ENCODE measurements around the gene KRTAP13-2.

KRTAP13-2 gene, protein sequence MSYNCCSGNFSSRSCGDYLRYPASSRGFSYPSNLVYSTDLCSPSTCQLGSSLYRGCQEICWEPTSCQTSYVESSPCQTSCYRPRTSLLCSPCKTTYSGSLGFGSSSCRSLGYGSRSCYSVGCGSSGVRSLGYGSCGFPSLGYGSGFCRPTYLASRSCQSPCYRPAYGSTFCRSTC

DNA sequence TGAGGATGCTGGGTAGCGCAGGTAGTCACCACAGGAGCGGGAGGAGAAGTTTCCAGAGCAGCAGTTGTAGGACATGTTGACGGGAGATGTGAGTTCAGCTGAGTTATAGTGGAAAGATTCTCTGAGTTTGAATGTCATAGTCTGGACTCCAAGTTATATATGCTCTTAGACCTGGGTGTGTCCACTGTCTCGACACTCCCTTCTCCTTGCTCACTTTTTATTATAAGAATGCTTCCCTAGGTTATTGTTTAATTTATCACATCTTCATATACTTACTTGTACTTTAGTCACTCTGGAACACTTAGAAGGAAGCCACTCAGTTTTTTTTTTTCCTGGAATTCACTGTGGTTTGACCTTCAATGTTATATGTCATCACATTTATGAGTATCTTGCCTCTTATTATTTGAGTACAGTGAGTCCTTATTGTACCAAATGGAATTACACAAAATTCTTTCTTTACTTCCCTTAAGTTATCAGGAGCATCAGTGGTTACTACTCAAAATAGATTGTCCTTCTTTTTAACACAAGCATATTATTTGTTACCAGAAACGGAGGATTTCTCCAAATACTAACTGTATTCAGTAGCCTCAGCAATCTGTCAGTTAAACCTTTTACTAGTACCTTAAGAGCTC, at the start of gene KRTAP13-2:
Gene KRTAP13-2 (minus strand): TSS at position 133 of the 632 bp plus-strand sequence. CDS start 58 bp downstream, at position 75.
- no peak for FAIRE-seq

- FAIRE-seq = no peak
Observed at GRCh38 chr21:30415993-30416392, 43.9 kb upstream of the KRTAP13-2 start.

DNA sequence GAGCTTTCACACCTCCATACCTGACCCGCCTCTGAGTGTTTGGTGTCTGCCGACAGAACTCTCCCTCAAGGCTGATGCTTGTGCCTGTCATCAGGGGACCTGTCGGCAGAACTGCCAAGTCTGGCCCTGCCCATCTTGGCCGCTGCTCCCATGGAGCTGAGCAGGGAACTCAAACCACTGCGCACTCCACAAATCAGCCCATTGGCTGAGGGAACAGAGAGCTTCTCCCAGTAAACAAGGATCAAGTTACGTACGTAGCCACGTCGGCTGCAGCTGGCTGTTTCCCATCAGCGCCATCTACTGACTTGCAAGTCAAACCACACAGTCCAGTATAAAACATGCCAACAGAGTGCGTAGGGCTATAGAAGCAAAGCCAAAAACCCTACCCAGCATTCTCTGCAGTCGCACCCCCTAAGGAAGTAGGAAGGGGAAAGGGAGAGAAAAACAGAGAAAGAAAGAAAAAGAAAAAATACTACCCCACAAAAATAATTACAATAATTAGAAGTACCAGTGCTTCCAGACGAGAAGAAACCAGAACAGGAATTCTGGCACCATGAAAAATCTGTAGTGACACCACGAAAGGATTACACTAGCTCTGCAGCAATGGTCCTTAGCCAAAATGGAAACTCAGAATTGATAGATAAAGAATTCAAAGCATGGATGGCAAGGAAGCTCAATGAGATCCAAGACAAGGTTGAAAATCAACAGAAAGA, 36.9 kb upstream of the KRTAP13-2 start:
- no peak for FAIRE-seq

- no peak for FAIRE-seq
Observed at GRCh38 chr21:30395731-30396130, 23.7 kb upstream of the KRTAP13-2 start, which contains the start of gene KRTAP13-1. Gene KRTAP13-1, plus strand, starts transcription at chr21:30396031. Its CDS starts 56 bp downstream, at chr21:30396087.

- no peak for FAIRE-seq
Observed at GRCh38 chr21:30391492-30392025, 19.5 kb upstream of the KRTAP13-2 start.

GRCh38 chr21:30382201-30382600, 10.1 kb upstream of the KRTAP13-2 start:
- no peak for FAIRE-seq

DNA sequence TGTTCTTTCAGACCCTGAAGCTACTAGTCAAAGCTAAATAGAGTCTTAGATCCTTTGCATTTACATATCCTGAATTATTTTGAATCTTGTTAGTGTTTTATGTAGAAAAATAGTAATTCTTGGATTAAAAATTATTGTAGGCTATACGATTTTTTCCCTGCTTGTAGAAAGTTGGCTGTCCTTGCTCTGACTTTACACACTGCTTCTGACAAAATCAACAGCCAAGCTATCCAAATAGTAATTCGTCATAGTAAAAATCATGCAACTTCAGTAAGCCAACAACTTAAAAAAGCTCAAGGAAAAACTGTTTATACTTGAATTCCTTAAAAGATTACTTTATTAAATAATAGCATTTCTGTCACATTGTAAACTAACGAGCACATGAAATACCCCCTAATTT, 16.2 kb downstream of the KRTAP13-2 start:
- FAIRE-seq = no peak

GRCh38 chr21:30354308-30355005, 17.6 kb downstream of the KRTAP13-2 start:
- no peak for FAIRE-seq

- FAIRE-seq = no peak
Observed at GRCh38 chr21:30351534-30351933, 20.5 kb downstream of the KRTAP13-2 start.

- FAIRE-seq = no peak
Observed at GRCh38 chr21:30349572-30349971, 22.5 kb downstream of the KRTAP13-2 start.

DNA sequence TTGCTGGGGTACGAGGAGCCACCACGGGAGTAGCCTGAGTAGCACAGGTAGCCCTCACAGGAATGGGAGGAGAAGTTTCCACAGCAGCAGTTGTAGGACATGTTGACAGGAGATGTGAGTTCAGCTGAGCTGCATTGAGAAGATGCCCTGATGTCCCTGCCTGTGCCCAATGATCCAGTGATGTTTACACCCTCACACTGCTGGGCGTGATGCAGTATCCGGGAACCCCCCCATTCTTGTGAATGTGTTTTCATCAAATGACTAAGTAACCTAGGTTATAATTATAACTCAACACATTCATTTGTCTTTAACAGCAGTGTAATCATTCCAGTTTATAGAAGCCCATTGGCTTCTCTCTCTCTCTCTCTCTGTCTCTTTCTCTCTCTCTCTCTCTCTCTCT, 23.6 kb downstream of the KRTAP13-2 start, which contains the start of gene KRTAP23-1:
Gene KRTAP23-1 (minus strand): TSS at position 101 of the 400 bp plus-strand sequence. CDS start 0 bp downstream, at position 101.
- no peak for FAIRE-seq

DNA sequence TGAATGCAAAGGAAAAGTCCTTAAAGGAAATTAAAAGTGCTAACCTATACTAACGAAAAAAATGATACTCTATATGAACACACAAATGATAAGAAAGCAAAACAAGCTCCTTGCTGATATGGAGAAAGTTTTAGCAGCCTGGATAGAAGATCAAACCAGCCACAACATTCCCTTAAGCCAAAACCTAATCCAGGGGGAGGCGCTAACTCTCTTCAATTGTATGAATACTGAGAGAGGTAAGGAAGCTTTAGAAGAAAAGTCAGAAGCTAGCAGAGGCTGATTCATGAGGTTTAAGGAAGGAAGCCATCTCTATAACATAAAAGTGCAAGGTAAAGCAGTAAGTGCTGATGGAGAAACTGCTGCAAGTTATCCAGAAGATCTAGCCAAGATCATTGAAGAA, 27.1 kb downstream of the KRTAP13-2 start:
- FAIRE-seq = no peak

DNA sequence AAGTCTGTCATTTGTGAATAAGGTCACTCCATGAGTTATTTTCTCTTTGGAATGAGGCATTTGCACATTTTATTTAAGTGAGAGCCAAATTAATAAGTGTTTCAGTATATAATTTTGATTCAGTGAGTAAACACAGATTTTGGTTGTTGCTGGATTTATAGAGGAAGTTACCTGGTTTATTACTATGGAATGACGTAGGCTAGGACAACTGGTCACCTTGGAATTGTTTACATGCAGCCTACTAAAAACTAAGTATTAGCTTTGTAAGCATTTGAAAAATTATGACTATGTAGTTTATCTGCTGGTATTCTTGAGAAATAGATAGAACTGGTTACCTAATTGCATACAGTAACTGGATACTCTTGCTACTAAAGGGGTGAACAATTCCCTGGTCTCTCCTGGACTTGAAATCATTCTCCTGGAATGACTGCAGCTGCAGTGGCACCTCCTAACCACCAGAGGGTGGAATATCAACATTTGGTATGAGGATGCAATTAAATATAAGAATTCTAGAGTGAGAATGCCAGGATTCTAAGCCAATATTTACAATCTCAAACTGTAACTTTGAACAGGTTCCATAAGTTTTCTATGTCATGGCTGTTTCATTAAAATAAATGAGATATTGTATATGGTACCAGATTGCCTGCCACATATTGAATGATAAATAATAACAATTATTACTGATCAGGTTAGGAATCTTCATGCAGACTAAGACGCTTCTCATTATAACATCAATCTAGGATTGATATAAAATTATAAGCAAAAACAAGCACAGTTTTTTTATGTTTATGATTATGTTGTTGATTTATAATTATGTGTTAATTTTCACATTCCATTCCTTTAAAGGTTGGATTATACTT, 31.1 kb downstream of the KRTAP13-2 start:
- FAIRE-seq = no peak

DNA sequence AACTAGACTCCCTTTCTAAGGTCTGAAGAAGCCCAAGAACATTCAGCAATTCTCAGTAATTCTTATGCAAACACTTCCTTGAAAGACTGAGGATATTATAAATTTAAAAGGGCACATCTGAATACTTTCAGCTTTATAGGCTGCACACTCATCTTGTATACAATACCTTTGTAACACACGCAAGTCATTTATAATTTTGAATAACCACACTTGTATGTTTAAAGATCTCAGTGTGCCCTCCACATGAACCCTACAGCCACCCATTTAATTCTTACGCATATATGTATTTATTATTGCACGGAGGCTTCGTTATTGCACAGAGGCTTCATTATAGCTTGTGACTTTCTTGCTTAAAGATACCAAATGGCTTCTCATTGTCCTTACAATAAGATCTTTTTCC, 33.4 kb downstream of the KRTAP13-2 start:
- FAIRE-seq = no peak

DNA sequence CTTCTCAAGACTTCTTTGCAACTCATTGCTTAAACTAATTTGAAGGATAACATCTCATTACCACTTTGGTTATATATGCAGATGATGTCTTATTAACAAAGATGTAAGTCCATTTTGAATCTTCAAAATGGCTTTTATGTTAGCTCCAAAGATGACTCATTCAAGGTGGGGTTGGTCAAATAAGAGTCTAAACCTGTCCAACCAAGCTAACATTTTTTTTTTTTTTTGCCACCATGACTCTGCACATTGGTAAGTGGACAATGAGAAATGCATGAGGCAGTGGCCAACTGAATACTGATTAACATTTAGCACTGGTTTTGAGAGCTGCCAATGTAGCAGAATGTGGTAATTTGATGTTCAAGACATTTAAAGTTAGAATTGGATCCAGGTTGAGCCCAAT, 34.3 kb downstream of the KRTAP13-2 start:
- no peak for FAIRE-seq

- no peak for FAIRE-seq
Observed at GRCh38 chr21:30337276-30337744, 34.8 kb downstream of the KRTAP13-2 start, which contains the start of gene KRTAP27-1. Gene KRTAP27-1, minus strand, starts transcription at chr21:30337694. Its CDS starts 26 bp downstream, at chr21:30337668.

DNA sequence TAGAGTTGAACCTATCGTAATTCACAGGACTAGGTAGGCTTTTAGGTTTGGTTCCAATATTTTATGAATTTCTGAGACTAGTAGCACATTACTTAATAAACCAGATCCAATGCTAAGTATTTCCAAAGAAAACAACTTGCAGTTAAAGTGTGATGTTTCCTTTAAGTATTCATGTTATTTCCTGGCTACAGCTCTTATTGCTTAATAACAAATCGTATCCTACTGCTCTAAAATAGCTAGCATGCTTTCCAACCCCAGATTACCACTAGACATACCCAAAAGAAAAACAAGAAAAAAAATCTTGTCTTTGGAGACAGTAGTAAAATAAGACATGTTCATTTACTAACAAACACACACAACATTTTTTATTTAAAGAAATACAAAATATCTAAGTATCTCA, 35.5 kb downstream of the KRTAP13-2 start:
- no peak for FAIRE-seq

DNA sequence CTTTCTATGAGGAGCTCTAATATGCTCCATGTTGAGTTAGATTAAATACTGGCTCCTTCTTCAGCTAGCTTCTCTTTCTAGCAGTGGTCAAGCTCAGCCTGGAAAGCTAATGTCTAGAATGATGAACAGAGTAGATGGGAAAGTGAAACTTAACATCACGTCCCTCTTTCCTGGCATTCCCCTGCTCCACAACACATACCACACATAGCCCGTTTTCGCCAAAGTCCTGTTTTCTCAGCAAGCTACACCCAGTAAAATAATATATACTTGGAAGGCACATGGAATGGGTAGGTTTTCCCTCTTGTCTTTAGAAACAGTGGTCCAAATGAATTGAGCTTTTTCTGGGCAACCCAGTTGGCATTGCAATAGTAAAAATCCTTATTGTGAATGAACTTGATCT, 38.3 kb downstream of the KRTAP13-2 start:
- FAIRE-seq = no peak

GRCh38 chr21:30332681-30333080, 39.4 kb downstream of the KRTAP13-2 start:
- FAIRE-seq = no peak

DNA sequence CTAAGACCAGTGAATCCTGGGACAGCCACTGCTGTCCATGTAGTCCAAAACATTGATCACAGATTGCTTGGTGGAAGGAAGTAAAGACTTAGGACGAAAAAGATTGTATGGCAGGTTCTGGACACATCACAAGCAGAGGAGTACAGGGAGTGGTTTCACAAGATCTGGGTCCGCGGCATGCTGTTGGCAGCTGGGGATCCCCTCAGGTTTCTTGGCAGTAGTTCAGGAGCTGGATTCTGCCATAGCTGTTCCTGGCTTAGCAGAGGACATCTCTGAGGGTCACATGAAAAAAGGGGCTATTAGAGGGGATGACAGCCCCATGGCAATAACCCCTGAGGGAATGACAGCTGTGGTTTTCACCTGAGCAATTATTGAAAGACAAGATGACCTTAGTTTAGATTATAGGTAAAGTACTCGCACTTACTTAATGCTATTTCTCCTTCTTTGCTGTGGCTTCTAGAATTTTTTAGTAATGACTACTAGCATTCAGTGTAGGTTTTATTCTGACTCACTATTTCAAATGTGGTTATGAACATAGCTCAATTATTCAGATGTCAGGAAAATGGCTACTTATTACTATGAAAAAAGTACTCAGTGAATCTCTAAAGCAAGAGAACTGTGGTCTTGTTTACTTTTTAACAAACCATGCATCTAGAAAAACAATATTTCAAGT, 42.7 kb downstream of the KRTAP13-2 start:
- no peak for FAIRE-seq

GRCh38 chr21:30326390-30326789, 45.7 kb downstream of the KRTAP13-2 start:
- no peak for FAIRE-seq
